Panc1 (cell line): ENCODE measurements around the gene TRDN.

ENCODE experiments used
- REST ChIP-seq, 2 experiments: IDR thresholded peaks; 2 replicates each; pipeline ENCODE4 v1.6.1; 2011 to 2012; ENCODE audit warnings: low read depth in 2 of 2, control low read depth in 1 of 2, low read length in 1 of 2, mild to moderate bottlenecking in 1 of 2, moderate library complexity in 1 of 2; ENCODE audit not compliant: insufficient read depth in 1 of 2
- TF ChIP-seq, protein P1 (sequence below): fragments of 450-650 bp; IDR thresholded peaks from 2 replicates; pipeline ENCODE4 v1.5.1; 2017; ENCODE audit warnings: mild to moderate bottlenecking

- TF ChIP-seq, protein P1, sequence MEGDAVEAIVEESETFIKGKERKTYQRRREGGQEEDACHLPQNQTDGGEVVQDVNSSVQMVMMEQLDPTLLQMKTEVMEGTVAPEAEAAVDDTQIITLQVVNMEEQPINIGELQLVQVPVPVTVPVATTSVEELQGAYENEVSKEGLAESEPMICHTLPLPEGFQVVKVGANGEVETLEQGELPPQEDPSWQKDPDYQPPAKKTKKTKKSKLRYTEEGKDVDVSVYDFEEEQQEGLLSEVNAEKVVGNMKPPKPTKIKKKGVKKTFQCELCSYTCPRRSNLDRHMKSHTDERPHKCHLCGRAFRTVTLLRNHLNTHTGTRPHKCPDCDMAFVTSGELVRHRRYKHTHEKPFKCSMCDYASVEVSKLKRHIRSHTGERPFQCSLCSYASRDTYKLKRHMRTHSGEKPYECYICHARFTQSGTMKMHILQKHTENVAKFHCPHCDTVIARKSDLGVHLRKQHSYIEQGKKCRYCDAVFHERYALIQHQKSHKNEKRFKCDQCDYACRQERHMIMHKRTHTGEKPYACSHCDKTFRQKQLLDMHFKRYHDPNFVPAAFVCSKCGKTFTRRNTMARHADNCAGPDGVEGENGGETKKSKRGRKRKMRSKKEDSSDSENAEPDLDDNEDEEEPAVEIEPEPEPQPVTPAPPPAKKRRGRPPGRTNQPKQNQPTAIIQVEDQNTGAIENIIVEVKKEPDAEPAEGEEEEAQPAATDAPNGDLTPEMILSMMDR, result no peak
- no peak for TF ChIP-seq REST (IDR thresholded peaks at IDR 0.05; ENCODE audit: insufficient read depth in 1 of 2, low read depth in 2 of 2, low read length in 1 of 2)
Observed at GRCh38 chr6:123622780-123623179, 14.0 kb downstream of the TRDN start.
